ENCODE results near the gene ALK. TPM values are rescaled to one million over a fixed set of nuclear protein-coding genes. Genes with fewer than 3 reads are reported as not detected.

Gene ALK
- polyA plus RNA-seq, 1 of the 3 experiments (the other 2 are of a cell fraction), result 0.30 TPM

DNA sequence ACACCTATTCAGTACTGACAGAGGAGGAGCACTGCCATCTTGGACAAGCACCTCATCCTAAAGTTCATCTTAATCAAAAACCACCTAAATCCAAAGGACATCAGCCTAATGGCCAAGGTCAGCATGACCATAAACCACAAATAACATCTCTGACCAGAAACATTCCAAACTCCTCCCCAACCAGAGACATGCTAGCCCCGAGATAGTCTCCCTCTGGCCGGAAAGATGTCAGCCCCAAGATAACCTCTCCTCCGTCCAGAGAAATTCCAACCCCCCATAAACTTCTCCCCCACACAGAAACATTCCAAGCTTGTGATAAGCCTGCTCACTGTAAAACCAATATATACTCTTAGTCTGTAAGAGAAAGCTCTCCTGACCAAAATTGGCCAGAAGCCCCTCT is 545.5 kb downstream of the ALK start (continued):
- TF ChIP-seq, protein P1, sequence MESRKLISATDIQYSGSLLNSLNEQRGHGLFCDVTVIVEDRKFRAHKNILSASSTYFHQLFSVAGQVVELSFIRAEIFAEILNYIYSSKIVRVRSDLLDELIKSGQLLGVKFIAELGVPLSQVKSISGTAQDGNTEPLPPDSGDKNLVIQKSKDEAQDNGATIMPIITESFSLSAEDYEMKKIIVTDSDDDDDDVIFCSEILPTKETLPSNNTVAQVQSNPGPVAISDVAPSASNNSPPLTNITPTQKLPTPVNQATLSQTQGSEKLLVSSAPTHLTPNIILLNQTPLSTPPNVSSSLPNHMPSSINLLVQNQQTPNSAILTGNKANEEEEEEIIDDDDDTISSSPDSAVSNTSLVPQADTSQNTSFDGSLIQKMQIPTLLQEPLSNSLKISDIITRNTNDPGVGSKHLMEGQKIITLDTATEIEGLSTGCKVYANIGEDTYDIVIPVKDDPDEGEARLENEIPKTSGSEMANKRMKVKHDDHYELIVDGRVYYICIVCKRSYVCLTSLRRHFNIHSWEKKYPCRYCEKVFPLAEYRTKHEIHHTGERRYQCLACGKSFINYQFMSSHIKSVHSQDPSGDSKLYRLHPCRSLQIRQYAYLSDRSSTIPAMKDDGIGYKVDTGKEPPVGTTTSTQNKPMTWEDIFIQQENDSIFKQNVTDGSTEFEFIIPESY (IDR thresholded peaks at IDR 0.05; ENCODE audit: borderline replicate concordance, low read depth), result no peak
- no peak for TF ChIP-seq FOXJ3 (CRISPR knock-in tag; IDR thresholded peaks at IDR 0.05)

DNA sequence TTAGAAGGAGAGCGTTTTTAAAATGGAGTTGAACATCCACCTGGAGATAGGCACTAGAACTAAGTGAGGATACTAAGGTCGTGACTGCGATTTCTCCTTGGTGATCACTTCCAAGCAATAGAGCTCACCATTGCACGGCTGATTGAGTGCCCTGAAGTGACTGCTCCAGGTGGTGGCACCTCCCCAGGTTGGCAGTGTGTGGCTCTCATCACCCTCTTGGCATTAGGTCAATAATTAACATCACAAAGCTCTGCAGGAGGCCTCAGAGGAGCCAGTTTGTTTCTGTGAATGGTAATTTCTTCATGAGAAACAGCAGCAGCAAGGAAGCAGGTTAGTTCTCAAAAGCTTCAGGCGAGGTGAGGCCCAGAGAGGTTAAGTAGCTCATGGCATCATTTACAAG is 546.6 kb downstream of the ALK start:
- Histone ChIP-seq H3F3A (replicated peaks; ENCODE audit: insufficient read depth) (no peaks in the 10 kb centered on the region), H3K4me3 (ENCODE audit: low read depth in 2 of 2, low read length in 1 of 2) (no peak overlapping the region), H3K36me3 (replicated peaks in 1 of 2; ENCODE audit: control insufficient read depth in 1 of 2, insufficient read depth in 2 of 2, low read length in 1 of 2) (no peaks in the 10 kb centered on the region), H3K27me3 (ENCODE audit: insufficient read depth) (no peaks in the 10 kb centered on the region; the same call in 1 of the 2 replicates), H3K9ac (no peak overlapping the region), H4K20me1 (ENCODE audit: insufficient read depth) (no peaks in the 10 kb centered on the region), H3K27ac (ENCODE audit: low read depth in 2 of 2, low read length in 1 of 2) (peak overlapping the region in 1 of 2 experiments; percentile 39; a peak in 1 of 4 replicates), H3K9me3 (no peaks in the 10 kb centered on the region), H3K79me2 (ENCODE audit: insufficient read depth) (no peaks in the 10 kb centered on the region), H3K4me1 (ENCODE audit: control insufficient read depth in 1 of 2, insufficient read depth in 2 of 2, low read depth in 1 of 2, low read length in 1 of 2) (peaks cover 0 to 24% of the 10 kb centered on the region in 2 experiments; a peak in 1 of 4 replicates), H3K9me2 (no peaks in the 10 kb centered on the region), H2AFZ (ENCODE audit: low read depth) (no peak overlapping the region), H3K4me2 (no peak overlapping the region)
- WGBS (ENCODE audit: low lambda C conversion rate), result 36% methylated on average over 5 of the region's 5 CpGs
- CTCF ChIA-PET, result interaction anchor here (1.0 to 1.5 kb wide), 2 partner anchors 11 to 56 kb away, joined by 3 to 4 read pairs; no protein-coding TSS in a partner anchor
- no peak for DNase-seq
- POLR2A ChIA-PET, result no interaction called here
- no peak for TF ChIP-seq MEF2A (IDR thresholded peaks at IDR 0.05; ENCODE audit: borderline replicate concordance, low read depth)
- TF ChIP-seq, protein P2, sequence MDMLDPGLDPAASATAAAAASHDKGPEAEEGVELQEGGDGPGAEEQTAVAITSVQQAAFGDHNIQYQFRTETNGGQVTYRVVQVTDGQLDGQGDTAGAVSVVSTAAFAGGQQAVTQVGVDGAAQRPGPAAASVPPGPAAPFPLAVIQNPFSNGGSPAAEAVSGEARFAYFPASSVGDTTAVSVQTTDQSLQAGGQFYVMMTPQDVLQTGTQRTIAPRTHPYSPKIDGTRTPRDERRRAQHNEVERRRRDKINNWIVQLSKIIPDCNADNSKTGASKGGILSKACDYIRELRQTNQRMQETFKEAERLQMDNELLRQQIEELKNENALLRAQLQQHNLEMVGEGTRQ (IDR thresholded peaks at IDR 0.05; ENCODE audit: borderline replicate concordance, low read depth, low read length), result no peak
- TF ChIP-seq JUND (IDR thresholded peaks at IDR 0.05), result no peak
- no peak for TF ChIP-seq POLR2AphosphoS5 (IDR thresholded peaks at IDR 0.05; ENCODE audit: low read depth, low read length)
- no peak for TF ChIP-seq GATA2 (CRISPR knock-in tag; IDR thresholded peaks at IDR 0.05)
- TF ChIP-seq EZH2phosphoT487 (IDR thresholded peaks at IDR 0.05; ENCODE audit: borderline replicate concordance, low read depth), result no peak
- TF ChIP-seq GABPA (IDR thresholded peaks at IDR 0.05; ENCODE audit: low read depth), result no peak
- no peak for TF ChIP-seq SMC3 (IDR thresholded peaks at IDR 0.05; ENCODE audit: low read depth, low read length)
- TF ChIP-seq, protein P3, sequence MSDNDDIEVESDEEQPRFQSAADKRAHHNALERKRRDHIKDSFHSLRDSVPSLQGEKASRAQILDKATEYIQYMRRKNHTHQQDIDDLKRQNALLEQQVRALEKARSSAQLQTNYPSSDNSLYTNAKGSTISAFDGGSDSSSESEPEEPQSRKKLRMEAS (IDR thresholded peaks at IDR 0.05; ENCODE audit: low read depth), result no peak
- TF ChIP-seq SIN3A (IDR thresholded peaks at IDR 0.05; ENCODE audit: borderline replicate concordance, low read depth, low read length), result no peak
- TF ChIP-seq, protein P4, sequence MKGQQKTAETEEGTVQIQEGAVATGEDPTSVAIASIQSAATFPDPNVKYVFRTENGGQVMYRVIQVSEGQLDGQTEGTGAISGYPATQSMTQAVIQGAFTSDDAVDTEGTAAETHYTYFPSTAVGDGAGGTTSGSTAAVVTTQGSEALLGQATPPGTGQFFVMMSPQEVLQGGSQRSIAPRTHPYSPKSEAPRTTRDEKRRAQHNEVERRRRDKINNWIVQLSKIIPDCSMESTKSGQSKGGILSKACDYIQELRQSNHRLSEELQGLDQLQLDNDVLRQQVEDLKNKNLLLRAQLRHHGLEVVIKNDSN (IDR thresholded peaks at IDR 0.05; ENCODE audit: borderline replicate concordance, low read depth), result no peak
- TF ChIP-seq, protein P5, sequence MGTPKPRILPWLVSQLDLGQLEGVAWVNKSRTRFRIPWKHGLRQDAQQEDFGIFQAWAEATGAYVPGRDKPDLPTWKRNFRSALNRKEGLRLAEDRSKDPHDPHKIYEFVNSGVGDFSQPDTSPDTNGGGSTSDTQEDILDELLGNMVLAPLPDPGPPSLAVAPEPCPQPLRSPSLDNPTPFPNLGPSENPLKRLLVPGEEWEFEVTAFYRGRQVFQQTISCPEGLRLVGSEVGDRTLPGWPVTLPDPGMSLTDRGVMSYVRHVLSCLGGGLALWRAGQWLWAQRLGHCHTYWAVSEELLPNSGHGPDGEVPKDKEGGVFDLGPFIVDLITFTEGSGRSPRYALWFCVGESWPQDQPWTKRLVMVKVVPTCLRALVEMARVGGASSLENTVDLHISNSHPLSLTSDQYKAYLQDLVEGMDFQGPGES (IDR thresholded peaks at IDR 0.05; ENCODE audit: low read depth, low read length), result no peak
